ENCODE measurements around the gene BCL11B. TPM values are rescaled to one million over a fixed set of nuclear protein-coding genes. Genes with fewer than 3 reads are reported as not detected.

Gene BCL11B
- total RNA-seq, 1 donor from 2014 or later: 0.16 TPM

DNA sequence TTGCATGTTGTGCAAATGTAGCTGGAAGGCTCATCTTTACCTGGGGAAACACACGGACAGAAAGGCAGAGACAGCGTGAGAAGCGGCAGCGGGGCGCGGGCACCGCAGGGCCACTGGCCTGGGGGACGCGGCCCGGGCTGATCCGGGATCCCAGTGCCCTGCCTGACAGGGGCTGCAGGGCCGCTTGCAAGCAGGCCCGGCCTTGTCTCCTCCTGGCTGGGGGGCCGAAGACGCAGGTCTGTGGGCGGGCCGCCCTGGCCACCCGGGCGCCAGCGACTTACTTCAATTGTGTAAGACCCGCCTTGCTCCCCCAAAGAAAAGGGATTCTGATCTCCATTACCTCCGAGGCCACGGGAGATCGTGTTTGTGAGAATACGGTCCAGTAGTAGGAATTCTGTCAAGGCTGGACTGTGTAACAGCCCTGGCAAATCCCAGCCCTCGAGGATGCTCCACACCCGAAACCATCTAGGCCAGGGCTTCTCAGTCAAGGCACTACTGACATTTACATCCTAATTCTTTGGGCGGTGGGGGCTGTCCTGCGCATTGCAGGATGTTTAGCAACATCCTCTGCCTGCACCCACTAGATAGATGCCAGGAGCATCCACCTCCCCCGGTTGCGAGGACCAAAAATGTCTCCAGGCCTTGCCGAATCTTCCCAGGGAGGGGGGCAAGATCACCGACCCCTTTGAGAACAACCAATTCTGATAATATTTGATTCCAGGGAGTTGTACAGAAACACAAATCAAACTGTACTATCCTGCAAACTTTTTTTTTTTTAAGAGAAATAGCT is 95.6 kb downstream of the BCL11B start:
- no peak overlapping the region for H3K27ac Mint-ChIP-seq (ENCODE audit: unreplicated experiment)
- TF ChIP-seq, protein P1, sequence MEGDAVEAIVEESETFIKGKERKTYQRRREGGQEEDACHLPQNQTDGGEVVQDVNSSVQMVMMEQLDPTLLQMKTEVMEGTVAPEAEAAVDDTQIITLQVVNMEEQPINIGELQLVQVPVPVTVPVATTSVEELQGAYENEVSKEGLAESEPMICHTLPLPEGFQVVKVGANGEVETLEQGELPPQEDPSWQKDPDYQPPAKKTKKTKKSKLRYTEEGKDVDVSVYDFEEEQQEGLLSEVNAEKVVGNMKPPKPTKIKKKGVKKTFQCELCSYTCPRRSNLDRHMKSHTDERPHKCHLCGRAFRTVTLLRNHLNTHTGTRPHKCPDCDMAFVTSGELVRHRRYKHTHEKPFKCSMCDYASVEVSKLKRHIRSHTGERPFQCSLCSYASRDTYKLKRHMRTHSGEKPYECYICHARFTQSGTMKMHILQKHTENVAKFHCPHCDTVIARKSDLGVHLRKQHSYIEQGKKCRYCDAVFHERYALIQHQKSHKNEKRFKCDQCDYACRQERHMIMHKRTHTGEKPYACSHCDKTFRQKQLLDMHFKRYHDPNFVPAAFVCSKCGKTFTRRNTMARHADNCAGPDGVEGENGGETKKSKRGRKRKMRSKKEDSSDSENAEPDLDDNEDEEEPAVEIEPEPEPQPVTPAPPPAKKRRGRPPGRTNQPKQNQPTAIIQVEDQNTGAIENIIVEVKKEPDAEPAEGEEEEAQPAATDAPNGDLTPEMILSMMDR (IDR thresholded peaks at IDR 0.05): no peak
- DNase-seq (ENCODE audit: extremely low spot score, unreplicated experiment): no peak
- no peaks in the 10 kb centered on the region for H3K4me1 Mint-ChIP-seq (ENCODE audit: unreplicated experiment)
- no peak overlapping the region for H3K4me3 Mint-ChIP-seq (ENCODE audit: unreplicated experiment)
- no peaks in the 10 kb centered on the region for H3K36me3 Mint-ChIP-seq (ENCODE audit: unreplicated experiment)
- no peaks in the 10 kb centered on the region for H3K9me3 Mint-ChIP-seq (ENCODE audit: unreplicated experiment)
- H3K27me3 Mint-ChIP-seq (ENCODE audit: unreplicated experiment): peaks cover 3% of the 10 kb centered on the region

GRCh38 chr14:99175331-99176155 is 96.5 kb downstream of the BCL11B start:
- Mint-ChIP-seq H3K4me3 (ENCODE audit: unreplicated experiment) (no peak overlapping the region), H3K27me3 (ENCODE audit: unreplicated experiment) (peaks cover 3% of the 10 kb centered on the region), H3K4me1 (ENCODE audit: unreplicated experiment) (no peaks in the 10 kb centered on the region), H3K36me3 (ENCODE audit: unreplicated experiment) (no peaks in the 10 kb centered on the region), H3K27ac (ENCODE audit: unreplicated experiment) (no peak overlapping the region), H3K9me3 (ENCODE audit: unreplicated experiment) (no peaks in the 10 kb centered on the region)
- DNase-seq (ENCODE audit: extremely low spot score, unreplicated experiment): peak; percentile 80
- TF ChIP-seq, protein P1 (IDR thresholded peaks at IDR 0.05): no peak

- Mint-ChIP-seq H3K4me3 (ENCODE audit: unreplicated experiment) (no peak overlapping the region), H3K36me3 (ENCODE audit: unreplicated experiment) (no peaks in the 10 kb centered on the region), H3K4me1 (ENCODE audit: unreplicated experiment) (no peaks in the 10 kb centered on the region), H3K9me3 (ENCODE audit: unreplicated experiment) (no peaks in the 10 kb centered on the region), H3K27me3 (ENCODE audit: unreplicated experiment) (peaks cover 6% of the 10 kb centered on the region), H3K27ac (ENCODE audit: unreplicated experiment) (no peak overlapping the region)
- DNase-seq (ENCODE audit: extremely low spot score, unreplicated experiment): no peak
- TF ChIP-seq, protein P1 (IDR thresholded peaks at IDR 0.05): no peak
These were observed 97.2 kb downstream of the BCL11B start for GRCh38 chr14:99174770-99175319.

DNA sequence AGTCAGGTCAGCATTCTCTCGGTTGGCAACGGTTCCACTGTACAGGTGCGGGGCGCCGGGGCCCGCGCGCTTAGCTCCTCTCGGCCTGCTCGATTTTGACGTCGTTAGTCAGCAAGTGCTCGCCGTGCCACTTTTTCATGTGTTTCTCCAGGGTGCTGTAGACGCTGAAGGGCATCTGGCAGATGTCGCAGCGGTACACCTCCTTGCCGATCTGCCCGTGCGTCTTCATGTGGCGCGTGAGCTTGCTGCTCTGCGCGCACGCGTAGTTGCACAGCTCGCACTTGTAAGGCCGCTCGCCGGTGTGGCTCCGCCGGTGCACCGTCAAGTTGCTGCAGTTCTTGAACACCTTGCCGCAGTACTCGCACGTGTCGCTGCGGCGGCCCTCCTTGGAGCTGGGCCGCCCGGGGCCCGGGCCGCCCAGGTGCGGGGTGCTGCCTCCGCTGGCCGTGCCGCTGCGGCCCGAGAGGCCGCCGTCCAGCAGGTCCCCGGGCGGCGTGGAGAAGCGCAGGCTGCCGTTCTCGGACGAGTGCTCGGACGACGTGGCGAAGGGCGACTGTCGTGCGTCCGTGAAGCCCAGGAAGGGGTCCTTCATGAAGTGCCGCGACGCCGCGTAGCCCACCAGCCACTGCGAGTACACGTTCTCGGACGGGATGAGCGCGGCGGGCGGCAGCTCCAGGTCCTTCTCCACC is 97.8 kb downstream of the BCL11B start:
- Mint-ChIP-seq H3K27me3 (ENCODE audit: unreplicated experiment) (peaks cover 6% of the 10 kb centered on the region), H3K4me3 (ENCODE audit: unreplicated experiment) (no peak overlapping the region), H3K36me3 (ENCODE audit: unreplicated experiment) (no peaks in the 10 kb centered on the region), H3K9me3 (ENCODE audit: unreplicated experiment) (no peaks in the 10 kb centered on the region), H3K4me1 (ENCODE audit: unreplicated experiment) (no peaks in the 10 kb centered on the region), H3K27ac (ENCODE audit: unreplicated experiment) (no peak overlapping the region)
- no peak for DNase-seq (ENCODE audit: extremely low spot score, unreplicated experiment)
- TF ChIP-seq, protein P1 (IDR thresholded peaks at IDR 0.05): no peak
